Calu3 (cell line): ENCODE measurements around the gene SLC25A26. TPM values are rescaled to one million over a fixed set of nuclear protein-coding genes. Genes with fewer than 3 reads are reported as not detected.

Source experiments
- BruUV-seq: library from RNA; stranded (reverse); fragments of 400-500 nt; replicated peaks from 2 replicates; lab custom pipeline; 2021; lab: Mats Ljungman, UMichigan
- CTCF ChIA-PET: fragments of 300-600 bp; sonication (Branson Sonifier 250); formaldehyde crosslinking; loops from one replicate; lab custom pipeline; 2022; ENCODE audit warnings: antibody characterized with exemption; lab: Charles Lee
- DNase-seq: peaks from one replicate; pipeline ENCODE4 v3.0.0; 2022
- H3K27ac Mint-ChIP-seq: one replicate; pipeline ENCODE4 v1.8.0; 2022; ENCODE audit warnings: mixed read lengths; ENCODE audit not compliant: unreplicated experiment
- H3K27me3 Mint-ChIP-seq: one replicate; pipeline ENCODE4 v1.8.0; 2022; ENCODE audit warnings: mixed read lengths; ENCODE audit not compliant: unreplicated experiment
- H3K36me3 Mint-ChIP-seq: one replicate; pipeline ENCODE4 v1.8.0; 2022; ENCODE audit warnings: mild to moderate bottlenecking, moderate library complexity, mixed read lengths; ENCODE audit not compliant: insufficient read depth, unreplicated experiment
- H3K4me1 Mint-ChIP-seq: one replicate; pipeline ENCODE4 v1.8.0; 2022; ENCODE audit warnings: mild to moderate bottlenecking, low read depth, mixed read lengths; ENCODE audit not compliant: unreplicated experiment
- H3K4me3 Mint-ChIP-seq: one replicate; pipeline ENCODE4 v1.8.0; 2022; ENCODE audit warnings: mild to moderate bottlenecking, low read depth, moderate library complexity, mixed read lengths; ENCODE audit not compliant: unreplicated experiment
- H3K9me3 Mint-ChIP-seq: one replicate; pipeline ENCODE4 v1.8.0; 2022; ENCODE audit warnings: low read depth, mixed read lengths; ENCODE audit not compliant: unreplicated experiment
- intact Hi-C: fragments of 100-400 bp; cut with micrococcal nuclease; formaldehyde crosslinking; loops from one replicate; pipeline ENCODE4 v1.10.0; 2022; ENCODE audit not compliant: unreplicated experiment
- total RNA-seq: library from RNA; stranded (reverse); gene quantifications from 2 replicates; pipeline ENCODE4 v1.2.3, GENCODE V29; 2022
- TF ChIP-seq, protein P1 (sequence below): fragments of 200-600 bp; IDR thresholded peaks from one replicate; pipeline ENCODE4 v1.8.0; 2022; ENCODE audit warnings: antibody characterized with exemption; ENCODE audit not compliant: unreplicated experiment

Gene SLC25A26
- total RNA-seq, 1 experiment from 2014 or later: 15.8 TPM

- H3K27me3 Mint-ChIP-seq: no peaks in the 10 kb centered on the region
- no peaks in the 10 kb centered on the region for H3K4me1 Mint-ChIP-seq
- no TSS peak for BruUV-seq
- H3K36me3 Mint-ChIP-seq: no peaks in the 10 kb centered on the region
- no peaks in the 10 kb centered on the region for H3K9me3 Mint-ChIP-seq
- CTCF ChIA-PET: no interaction called here
- H3K4me3 Mint-ChIP-seq: no peak overlapping the region
- H3K27ac Mint-ChIP-seq: no peak overlapping the region
- TF ChIP-seq, protein P1, sequence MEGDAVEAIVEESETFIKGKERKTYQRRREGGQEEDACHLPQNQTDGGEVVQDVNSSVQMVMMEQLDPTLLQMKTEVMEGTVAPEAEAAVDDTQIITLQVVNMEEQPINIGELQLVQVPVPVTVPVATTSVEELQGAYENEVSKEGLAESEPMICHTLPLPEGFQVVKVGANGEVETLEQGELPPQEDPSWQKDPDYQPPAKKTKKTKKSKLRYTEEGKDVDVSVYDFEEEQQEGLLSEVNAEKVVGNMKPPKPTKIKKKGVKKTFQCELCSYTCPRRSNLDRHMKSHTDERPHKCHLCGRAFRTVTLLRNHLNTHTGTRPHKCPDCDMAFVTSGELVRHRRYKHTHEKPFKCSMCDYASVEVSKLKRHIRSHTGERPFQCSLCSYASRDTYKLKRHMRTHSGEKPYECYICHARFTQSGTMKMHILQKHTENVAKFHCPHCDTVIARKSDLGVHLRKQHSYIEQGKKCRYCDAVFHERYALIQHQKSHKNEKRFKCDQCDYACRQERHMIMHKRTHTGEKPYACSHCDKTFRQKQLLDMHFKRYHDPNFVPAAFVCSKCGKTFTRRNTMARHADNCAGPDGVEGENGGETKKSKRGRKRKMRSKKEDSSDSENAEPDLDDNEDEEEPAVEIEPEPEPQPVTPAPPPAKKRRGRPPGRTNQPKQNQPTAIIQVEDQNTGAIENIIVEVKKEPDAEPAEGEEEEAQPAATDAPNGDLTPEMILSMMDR: no peak
- intact Hi-C loops: no loop called here
- DNase-seq: no peak
Observed at GRCh38 chr3:66259566-66260255, 38.9 kb downstream of the SLC25A26 start.

DNA sequence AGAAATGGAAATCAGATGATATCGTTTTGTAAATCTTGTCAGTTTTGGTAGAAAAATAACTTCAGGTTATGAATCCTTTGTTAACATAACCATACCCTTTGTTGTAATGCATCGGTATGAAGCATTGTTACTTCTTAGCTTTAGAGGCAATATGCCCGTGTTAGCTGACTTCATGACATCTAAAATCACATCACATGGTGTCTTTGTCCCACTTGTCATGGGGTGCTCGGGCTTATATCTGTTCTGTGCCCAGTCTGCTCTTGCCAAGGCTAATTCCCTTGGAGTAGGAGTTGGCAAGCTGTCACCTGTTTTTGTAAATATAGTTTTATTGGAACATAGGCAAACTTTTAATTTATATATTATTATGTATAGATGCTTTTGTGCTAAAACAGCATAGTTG lies 39.6 kb downstream of the SLC25A26 start:
- H3K9me3 Mint-ChIP-seq: no peaks in the 10 kb centered on the region
- no peaks in the 10 kb centered on the region for H3K4me1 Mint-ChIP-seq
- intact Hi-C loops: no loop called here
- no peaks in the 10 kb centered on the region for H3K36me3 Mint-ChIP-seq
- CTCF ChIA-PET: no interaction called here
- H3K4me3 Mint-ChIP-seq: no peak overlapping the region
- no peak for DNase-seq
- no peak overlapping the region for H3K27ac Mint-ChIP-seq
- TF ChIP-seq, protein P1: no peak
- no TSS peak for BruUV-seq
- H3K27me3 Mint-ChIP-seq: no peaks in the 10 kb centered on the region

DNA sequence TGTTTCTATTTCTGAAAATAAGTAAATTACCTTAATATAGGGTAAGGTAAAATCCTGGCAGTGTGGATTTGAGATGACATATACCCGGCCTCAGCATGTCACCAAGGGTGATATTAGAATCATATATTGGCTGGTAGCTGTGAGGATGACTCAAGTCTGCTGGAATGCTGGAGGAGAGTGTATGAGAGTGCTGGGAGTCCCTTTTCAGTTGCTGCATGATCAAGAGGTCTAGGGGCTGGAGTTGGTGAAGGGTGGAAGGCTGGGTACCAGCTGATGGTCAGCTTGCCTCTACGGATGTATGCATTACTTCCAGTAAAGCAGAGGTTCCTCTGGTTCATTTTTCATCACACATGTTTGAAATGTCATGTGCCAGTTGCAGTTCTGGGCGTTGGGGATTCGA lies 40.6 kb downstream of the SLC25A26 start:
- Mint-ChIP-seq H3K27ac (no peak overlapping the region), H3K27me3 (no peaks in the 10 kb centered on the region), H3K4me3 (no peak overlapping the region), H3K4me1 (no peaks in the 10 kb centered on the region), H3K36me3 (no peaks in the 10 kb centered on the region), H3K9me3 (no peaks in the 10 kb centered on the region)
- BruUV-seq: no TSS peak
- TF ChIP-seq, protein P1: no peak
- intact Hi-C loops: no loop called here
- no peak for DNase-seq
- CTCF ChIA-PET: no interaction called here

GRCh38 chr3:66265649-66266048 lies 44.8 kb downstream of the SLC25A26 start:
- intact Hi-C loops: no loop called here
- BruUV-seq: no TSS peak
- CTCF ChIA-PET: no interaction called here

More at GRCh38 chr3:66265649-66266048, 44.8 kb downstream of the SLC25A26 start:
- Mint-ChIP-seq H3K36me3 (no peaks in the 10 kb centered on the region), H3K9me3 (no peaks in the 10 kb centered on the region), H3K27ac (no peak overlapping the region), H3K27me3 (no peaks in the 10 kb centered on the region), H3K4me3 (no peak overlapping the region), H3K4me1 (no peaks in the 10 kb centered on the region)
- DNase-seq: no peak
- TF ChIP-seq, protein P1: no peak
